Medulla oblongata (tissue), 1 donor: ENCODE measurements around the gene DKKL1.
"Not testable (repeated sequence)": the region's sequence is repeated elsewhere in the genome, so short reads cannot be mapped to it uniquely, and the experiment has no call there.

Experiments used
- DNase-seq: peaks from one replicate; pipeline ENCODE4 v3.0.0-alpha.2; 2015; ENCODE audit errors: extremely low spot score

DKKL1 gene

DNA sequence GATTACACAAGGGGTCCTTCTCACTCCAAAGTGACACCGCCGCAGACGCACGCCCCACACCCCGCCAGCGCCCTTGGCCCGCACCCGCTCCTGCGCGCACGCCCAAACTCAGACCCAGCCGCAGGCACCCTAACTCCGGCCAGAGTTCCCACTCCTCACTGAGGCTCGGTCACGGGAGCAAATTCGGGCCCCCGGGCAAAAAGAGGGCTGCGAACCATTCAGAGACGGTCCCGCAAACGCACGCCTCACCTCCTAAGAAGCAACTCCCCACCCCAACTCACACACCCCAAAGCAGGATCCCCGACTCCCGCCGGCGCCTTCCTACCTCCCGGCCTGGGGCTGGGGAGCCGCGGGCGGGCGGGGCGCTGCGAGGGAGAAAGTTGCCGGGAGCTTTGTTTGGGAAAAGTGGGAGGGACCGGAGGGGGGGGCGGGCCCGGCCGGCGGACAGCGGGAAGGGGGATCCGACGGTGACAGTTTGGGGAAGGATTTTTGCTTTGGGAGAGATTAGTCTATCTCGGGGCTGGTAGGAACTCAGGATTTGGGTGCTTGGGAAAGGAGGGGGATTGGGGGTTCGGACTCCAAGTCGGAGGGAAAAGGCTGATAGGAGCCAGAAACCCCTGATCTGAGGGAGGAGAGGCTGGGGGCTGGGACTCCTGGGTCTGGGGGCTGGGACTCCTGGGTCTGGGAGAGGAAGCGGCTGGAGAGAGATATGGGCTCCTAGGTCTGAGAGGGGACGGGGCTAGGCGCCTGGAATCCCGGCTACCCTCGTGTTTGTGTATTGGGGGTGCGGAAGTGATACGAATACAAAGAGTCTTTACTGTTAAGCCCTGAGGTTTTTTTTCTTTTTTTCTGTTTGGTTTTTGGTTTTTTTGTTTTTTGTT, 1.4 kb upstream of the DKKL1 start, which contains the start of gene TEAD2:
Gene TEAD2 (minus strand): TSS at position 369 of the 881 bp plus-strand sequence. CDS start 2,341 bp downstream, outside the sequence.
- peak; percentile 10 for DNase-seq

DNA sequence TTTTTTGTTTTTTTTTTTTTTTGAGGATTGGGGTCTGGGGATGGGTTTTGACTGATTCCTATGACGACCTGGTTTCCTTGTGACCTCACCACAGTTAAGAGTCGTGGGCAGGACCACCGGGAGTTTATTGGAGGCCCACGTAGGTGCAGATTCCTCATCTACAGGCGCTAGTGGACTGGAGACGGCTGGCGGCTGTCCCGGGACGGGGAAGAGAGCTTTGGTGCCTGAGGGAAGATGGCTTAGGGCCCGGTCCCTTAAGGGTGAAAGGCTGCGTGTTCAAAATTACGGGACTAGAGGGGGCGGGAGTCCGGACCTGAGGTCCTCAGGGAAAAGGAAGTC, 779 bp upstream of the DKKL1 start:
- peak; percentile 10 for DNase-seq

DNA sequence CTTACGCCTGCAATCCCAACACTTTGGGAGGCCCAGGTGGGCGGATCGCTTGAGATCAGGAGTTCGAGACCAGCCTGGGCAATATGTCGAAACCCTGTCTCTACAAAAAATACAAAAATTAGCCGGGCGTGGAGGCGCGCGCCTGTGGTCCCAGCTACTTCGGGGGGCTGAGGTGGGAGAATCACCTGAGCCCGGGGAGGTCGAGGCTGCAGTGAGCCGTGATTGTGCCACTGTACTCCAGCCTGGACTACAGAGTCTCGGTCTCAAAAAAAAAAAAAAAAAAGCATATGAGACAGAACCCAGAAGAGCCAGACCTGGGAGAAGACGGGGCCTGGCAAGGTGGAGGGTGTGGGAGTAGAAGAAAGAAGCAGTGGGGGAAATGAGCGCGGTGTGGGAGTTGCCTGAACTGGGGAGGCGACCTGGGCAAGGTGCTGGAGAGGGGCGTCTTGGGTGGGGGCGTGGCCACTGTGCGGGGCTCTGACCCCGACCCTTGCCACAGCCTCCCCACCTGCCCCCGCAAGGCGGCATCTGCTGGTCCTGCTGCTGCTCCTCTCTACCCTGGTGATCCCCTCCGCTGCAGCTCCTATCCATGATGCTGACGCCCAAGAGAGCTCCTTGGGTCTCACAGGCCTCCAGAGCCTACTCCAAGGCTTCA, 533 bp downstream of the DKKL1 start:
- no peak for DNase-seq

DNA sequence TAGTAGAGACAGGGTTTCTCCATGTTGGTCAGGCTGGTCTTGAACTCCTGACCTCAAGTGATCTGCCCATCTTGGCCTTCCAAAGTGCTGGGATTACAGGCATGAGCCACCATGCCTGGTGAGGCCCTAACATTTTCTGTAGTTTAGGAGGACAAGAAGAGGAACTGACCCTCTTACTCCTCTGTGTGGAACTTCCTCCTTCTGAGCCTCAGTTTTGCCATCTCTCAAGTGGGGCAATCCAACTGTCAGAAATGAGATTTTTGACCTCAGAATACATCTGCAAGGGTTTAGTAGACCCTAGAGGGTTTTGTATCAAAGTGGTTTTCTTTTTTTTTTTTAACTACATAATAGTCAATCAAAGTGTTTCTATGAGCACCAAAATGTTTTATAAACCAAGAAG, 2.4 kb downstream of the DKKL1 start:
- DNase-seq: no peak

DNA sequence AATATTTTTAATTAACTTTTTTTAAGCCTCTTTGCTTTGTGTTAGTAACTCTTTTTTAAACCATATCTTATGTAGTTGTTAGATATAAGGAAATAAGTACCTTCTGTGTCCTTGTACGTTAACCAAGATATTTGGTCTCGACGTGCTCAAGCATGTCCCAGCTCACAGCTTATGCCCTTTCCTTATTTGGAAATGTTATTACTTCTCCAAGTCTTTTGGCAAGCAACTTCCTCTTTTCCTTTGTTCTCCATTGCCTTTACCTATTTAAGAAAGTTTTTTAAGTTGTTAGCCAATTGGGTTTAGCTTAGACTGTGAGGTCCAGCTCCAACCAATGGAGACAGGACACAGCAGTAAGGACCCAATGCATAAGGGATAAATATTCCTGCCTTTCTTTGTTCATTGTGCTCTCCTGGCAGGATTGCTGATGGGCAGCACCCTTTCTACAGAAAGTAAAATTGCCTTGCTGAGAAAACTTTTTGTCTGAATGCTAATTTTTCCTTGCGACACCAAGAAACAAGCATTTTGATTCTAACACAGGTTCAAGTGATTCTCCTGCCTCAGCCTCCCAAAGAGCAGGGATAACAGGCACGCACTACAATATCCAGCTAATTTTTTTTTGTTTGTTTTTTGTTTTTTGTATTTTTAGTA, 5.2 kb downstream of the DKKL1 start:
- no peak for DNase-seq

GRCh38 chr19:49371184-49371583, 7.5 kb downstream of the DKKL1 start:
- DNase-seq: no peak

GRCh38 chr19:49373174-49373573, 9.5 kb downstream of the DKKL1 start:
- DNase-seq: not testable (repeated sequence)

GRCh38 chr19:49374665-49375434, 11.2 kb downstream of the DKKL1 start:
- DNase-seq: no peak

- no peak for DNase-seq
Measured at GRCh38 chr19:49378512-49378911, 14.8 kb downstream of the DKKL1 start.

GRCh38 chr19:49380391-49380790, 16.7 kb downstream of the DKKL1 start:
- no peak for DNase-seq

GRCh38 chr19:49382639-49383038, 19.0 kb downstream of the DKKL1 start:
- no peak for DNase-seq

GRCh38 chr19:49383599-49383998, 19.9 kb downstream of the DKKL1 start:
- DNase-seq: no peak

DNA sequence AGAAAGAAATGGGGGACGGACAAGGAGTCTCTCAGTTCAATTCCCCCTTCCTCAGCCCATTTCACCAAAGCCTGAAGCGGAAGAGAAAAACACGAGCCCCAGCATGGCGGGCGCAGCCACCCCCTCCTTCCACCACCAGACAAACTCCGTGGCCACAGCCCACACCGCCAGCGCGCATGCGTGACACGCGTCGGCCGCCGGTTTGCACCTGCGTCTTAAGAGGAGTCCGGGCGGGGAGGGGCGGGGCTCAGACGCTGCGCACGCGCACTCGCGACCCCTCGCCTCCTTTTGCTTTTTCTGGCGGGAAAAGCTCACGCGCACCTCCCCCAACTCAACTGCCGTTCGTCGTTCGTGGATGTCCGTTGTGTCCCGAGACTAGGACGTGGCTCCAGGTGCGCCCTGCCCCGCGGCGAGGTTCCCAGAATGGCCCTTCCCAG, 24.3 kb downstream of the DKKL1 start, which contains the start of gene KASH5:
Gene KASH5 (plus strand): TSS at position 314 of the 437 bp plus-strand sequence. CDS start 2,635 bp downstream, outside the sequence.
- peak; percentile 78 for DNase-seq

GRCh38 chr19:49389406-49389805, 25.7 kb downstream of the DKKL1 start:
- DNase-seq: no peak

- no peak for DNase-seq
Measured at GRCh38 chr19:49390131-49390928, 26.7 kb downstream of the DKKL1 start.

DNA sequence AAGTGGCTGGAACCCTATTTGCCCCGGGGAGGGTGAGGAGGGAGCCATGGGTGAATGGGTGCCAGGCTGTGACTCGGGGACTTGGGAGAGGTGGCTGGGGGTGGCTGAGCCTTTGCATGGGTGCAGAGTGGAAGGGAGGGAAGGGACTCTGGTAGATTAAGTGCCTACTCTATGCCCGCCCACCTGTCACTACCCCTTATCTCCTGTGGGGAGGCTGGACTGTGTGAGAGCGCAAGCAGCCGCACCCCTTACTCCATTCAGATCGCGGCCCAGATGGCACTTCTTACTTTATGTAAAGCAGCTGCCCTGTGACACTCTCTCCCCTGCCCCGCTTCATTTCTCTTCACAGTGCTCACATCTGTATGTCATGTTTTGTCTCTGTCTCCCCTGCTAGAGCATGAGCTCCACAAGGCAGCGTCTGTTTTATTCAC, 27.3 kb downstream of the DKKL1 start:
- DNase-seq: no peak

DNA sequence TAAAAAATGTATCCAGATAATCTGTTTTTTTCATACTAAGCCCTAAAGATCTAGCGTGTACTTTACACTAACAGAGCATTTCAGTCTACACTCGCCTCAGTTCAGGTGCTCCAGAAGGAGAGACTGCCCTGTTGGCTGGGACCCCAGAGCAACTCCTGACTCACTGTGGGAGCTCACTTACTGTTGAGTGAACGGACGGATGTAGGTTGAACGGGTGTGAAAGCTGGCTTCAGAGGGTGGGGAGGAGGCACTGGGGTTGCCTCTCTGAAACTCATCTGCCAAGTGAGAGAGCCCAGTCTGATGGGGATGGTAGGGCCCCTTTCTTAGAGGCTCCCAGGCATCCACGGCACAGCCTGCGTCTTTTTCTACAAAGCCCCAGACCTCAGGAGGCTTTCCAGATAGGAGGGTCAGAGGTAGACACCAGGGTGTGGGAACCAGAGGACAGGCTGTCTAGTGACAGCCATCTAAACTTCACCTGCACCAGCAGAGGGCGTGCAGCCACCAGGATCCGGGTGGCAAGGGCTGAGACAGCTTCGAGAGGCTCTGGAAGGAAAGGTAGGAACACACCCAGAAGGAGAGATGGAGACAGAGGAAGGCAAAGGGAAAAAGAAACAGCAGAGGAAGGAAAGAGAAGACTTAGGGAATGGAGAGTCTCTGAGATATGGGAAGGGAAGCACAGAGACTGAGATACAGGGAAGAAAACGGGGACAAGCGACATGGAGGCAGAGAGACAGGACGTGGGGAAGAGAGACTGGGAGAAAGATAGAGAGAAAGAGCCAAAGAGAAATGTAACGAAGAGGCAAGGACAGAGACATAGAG, 28.1 kb downstream of the DKKL1 start:
- DNase-seq: peak; percentile 78

DNA sequence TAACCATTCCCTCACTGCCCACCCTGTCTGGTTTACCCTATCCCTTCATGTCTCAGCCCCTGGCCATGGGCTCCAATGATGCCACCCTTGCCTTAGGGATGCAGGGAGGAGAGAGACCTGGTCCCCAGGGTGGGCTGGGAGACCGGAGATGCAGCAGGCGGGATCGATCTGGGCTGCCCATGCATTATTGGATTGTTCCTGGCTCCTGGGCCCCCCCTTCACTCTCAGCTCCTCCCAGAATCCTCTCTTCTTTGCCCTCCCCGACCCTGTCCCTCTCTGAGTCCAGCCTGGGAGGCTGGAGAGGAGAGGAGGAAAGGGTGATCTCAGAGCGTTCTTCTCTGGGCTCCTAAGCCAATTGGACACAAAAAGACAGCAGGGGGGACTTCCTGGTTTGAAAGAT, 30.2 kb downstream of the DKKL1 start:
- no peak for DNase-seq

GRCh38 chr19:49395581-49396407, 32.1 kb downstream of the DKKL1 start:
- no peak for DNase-seq
